ENCODE results near the gene RS1.

The RS1 gene

GRCh38 chrX:18668071-18668835, 3.7 kb downstream of the RS1 start:
- peak; percentile 1 for DNase-seq (ENCODE audit: low spot score)

- no peak for DNase-seq (ENCODE audit: low spot score)
These were observed 5.3 kb downstream of the RS1 start for GRCh38 chrX:18666614-18667013.

- DNase-seq (ENCODE audit: low spot score), result no peak
These were observed 7.0 kb downstream of the RS1 start for GRCh38 chrX:18664947-18665346.

GRCh38 chrX:18661273-18661672, 10.6 kb downstream of the RS1 start:
- DNase-seq (ENCODE audit: low spot score), result no peak

- DNase-seq (ENCODE audit: low spot score), result peak; percentile 57
These were observed 16.8 kb downstream of the RS1 start for GRCh38 chrX:18654875-18655836.

GRCh38 chrX:18652636-18653035, 19.3 kb downstream of the RS1 start:
- DNase-seq (ENCODE audit: low spot score), result no peak

GRCh38 chrX:18650662-18651061, 21.2 kb downstream of the RS1 start:
- no peak for DNase-seq (ENCODE audit: low spot score)

GRCh38 chrX:18649498-18649951, 22.4 kb downstream of the RS1 start:
- no peak for DNase-seq (ENCODE audit: low spot score)

GRCh38 chrX:18647621-18648020, 24.3 kb downstream of the RS1 start:
- DNase-seq (ENCODE audit: low spot score), result no peak

- no peak for DNase-seq (ENCODE audit: low spot score)
These were observed 28.1 kb downstream of the RS1 start for GRCh38 chrX:18643853-18644252.

- DNase-seq (ENCODE audit: low spot score), result no peak
These were observed 28.7 kb downstream of the RS1 start for GRCh38 chrX:18643243-18643642.

- DNase-seq (ENCODE audit: low spot score), result no peak
These were observed 31.2 kb downstream of the RS1 start for GRCh38 chrX:18640686-18641085.

GRCh38 chrX:18639280-18639679, 32.6 kb downstream of the RS1 start:
- no peak for DNase-seq (ENCODE audit: low spot score)

GRCh38 chrX:18638398-18638797, 33.5 kb downstream of the RS1 start:
- no peak for DNase-seq (ENCODE audit: low spot score)

GRCh38 chrX:18630934-18631333, 41.0 kb downstream of the RS1 start:
- DNase-seq (ENCODE audit: low spot score), result no peak

- DNase-seq (ENCODE audit: low spot score), result no peak
These were observed 47.3 kb downstream of the RS1 start for GRCh38 chrX:18624599-18624998.

GRCh38 chrX:18620349-18620748, 51.6 kb downstream of the RS1 start:
- no peak for DNase-seq (ENCODE audit: low spot score)

GRCh38 chrX:18619288-18619687, 52.6 kb downstream of the RS1 start:
- DNase-seq (ENCODE audit: low spot score), result no peak

GRCh38 chrX:18617407-18617750, 54.5 kb downstream of the RS1 start:
- DNase-seq (ENCODE audit: low spot score), result no peak

GRCh38 chrX:18616688-18617406, 55.1 kb downstream of the RS1 start:
- DNase-seq (ENCODE audit: low spot score), result no peak

- DNase-seq (ENCODE audit: low spot score), result peak; percentile 69
These were observed 57.8 kb downstream of the RS1 start for GRCh38 chrX:18613930-18614639.

- DNase-seq (ENCODE audit: low spot score), result no peak
These were observed 63.9 kb downstream of the RS1 start for GRCh38 chrX:18607966-18608365.

Data from cerebellar cortex (tissue), 1 donor.